Nephron progenitor cell (in vitro differentiated cells): Measurements from ENCODE around the gene CTNNBIP1.

ENCODE experiments used
- DNase-seq: peaks from one replicate; pipeline ENCODE4 v3.0.0; 2021
- H3K27ac Mint-ChIP-seq: 2 replicates; pipeline ENCODE4 v1.8.0; 2021; ENCODE audit warnings: mild to moderate bottlenecking, moderate library complexity, mixed read lengths
- H3K27me3 Mint-ChIP-seq: 2 replicates; pipeline ENCODE4 v1.8.0; 2021; ENCODE audit warnings: mild to moderate bottlenecking, low read depth, mixed read lengths; ENCODE audit not compliant: poor library complexity
- H3K36me3 Mint-ChIP-seq: 2 replicates; pipeline ENCODE4 v1.8.0; 2021; ENCODE audit warnings: low read depth, mixed read lengths
- H3K4me1 Mint-ChIP-seq: 2 replicates; pipeline ENCODE4 v1.8.0; 2021; ENCODE audit warnings: mixed read lengths
- H3K4me3 Mint-ChIP-seq: 2 replicates; pipeline ENCODE4 v1.8.0; 2021; ENCODE audit warnings: mild to moderate bottlenecking, moderate library complexity, mixed read lengths
- H3K9me3 Mint-ChIP-seq: 2 replicates; pipeline ENCODE4 v1.8.0; 2021; ENCODE audit warnings: mild to moderate bottlenecking, moderate library complexity, mixed read lengths
- TF ChIP-seq, protein P1 (sequence below): fragments of 200-600 bp; sonication (generic); IDR thresholded peaks from 2 replicates; pipeline ENCODE4 v1.5.0; 2021; ENCODE audit warnings: antibody characterized with exemption

Gene CTNNBIP1

DNA sequence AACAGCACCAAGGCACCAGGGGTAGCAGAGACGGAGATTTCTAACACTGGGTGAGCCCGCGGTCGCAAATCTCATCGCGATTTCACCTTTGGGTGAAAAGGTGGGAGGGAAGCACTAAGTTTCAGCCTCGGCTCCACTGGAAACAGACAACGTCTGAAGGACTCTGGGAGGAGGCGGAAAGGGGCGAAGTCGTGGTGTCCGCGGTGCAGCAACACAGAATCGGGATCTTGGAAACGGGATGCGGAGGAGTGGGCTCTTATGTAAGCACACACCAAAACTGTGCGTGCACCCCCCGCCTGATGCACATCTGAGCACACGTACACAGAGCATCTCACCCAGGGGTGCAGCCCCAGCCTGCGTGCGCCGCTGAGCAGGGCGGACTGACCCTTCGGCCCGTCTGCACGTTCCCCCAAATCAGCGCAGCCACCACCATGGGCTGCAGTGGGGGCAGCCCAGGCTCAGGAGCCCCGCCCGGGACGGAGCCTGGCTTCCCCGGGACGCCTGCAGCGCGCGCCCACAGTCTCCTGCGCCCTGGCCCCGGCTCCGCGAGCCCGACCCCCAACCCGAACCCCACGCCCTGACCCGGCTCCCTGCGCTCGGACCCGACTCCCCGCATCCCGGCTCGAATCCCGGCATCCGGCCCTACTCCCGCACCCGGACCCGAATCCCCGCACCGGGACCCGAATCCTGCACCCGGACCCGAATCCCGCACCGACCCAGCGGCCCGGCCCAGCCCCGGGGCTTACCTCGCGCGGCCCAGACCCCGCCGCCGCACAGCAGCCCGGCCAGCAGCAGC lies 87.0 kb downstream of the CTNNBIP1 start:
- H3K27me3 Mint-ChIP-seq, result peaks cover 26% of the 10 kb centered on the region
- H3K9me3 Mint-ChIP-seq, result no peaks in the 10 kb centered on the region
- H3K36me3 Mint-ChIP-seq, result peaks cover 7% of the 10 kb centered on the region
- H3K4me1 Mint-ChIP-seq, result peaks cover 50% of the 10 kb centered on the region
- peak overlapping the region; percentile 96 for H3K4me3 Mint-ChIP-seq
- DNase-seq, result peak; percentile 45
- TF ChIP-seq, protein P1, sequence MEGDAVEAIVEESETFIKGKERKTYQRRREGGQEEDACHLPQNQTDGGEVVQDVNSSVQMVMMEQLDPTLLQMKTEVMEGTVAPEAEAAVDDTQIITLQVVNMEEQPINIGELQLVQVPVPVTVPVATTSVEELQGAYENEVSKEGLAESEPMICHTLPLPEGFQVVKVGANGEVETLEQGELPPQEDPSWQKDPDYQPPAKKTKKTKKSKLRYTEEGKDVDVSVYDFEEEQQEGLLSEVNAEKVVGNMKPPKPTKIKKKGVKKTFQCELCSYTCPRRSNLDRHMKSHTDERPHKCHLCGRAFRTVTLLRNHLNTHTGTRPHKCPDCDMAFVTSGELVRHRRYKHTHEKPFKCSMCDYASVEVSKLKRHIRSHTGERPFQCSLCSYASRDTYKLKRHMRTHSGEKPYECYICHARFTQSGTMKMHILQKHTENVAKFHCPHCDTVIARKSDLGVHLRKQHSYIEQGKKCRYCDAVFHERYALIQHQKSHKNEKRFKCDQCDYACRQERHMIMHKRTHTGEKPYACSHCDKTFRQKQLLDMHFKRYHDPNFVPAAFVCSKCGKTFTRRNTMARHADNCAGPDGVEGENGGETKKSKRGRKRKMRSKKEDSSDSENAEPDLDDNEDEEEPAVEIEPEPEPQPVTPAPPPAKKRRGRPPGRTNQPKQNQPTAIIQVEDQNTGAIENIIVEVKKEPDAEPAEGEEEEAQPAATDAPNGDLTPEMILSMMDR, result no peak
- H3K27ac Mint-ChIP-seq, result peak overlapping the region; percentile 55

DNA sequence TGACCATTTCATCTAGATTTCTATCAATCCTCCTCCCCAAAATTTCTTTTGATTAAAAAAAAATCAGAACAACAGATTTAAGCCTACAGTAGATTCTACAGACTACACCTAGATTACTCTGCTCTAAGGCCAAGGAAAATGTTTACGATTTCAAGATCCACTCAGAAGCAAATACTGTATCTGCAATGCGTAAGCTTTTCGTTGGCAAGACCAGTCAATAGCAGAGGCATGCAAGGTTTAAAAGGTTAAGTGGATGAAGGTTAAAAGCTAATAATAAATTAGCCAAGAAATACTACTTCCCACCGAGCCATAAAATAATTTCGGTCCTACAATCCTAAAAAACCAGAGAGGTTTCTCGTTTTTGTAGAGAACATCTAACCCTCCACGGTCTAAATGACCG lies 87.6 kb downstream of the CTNNBIP1 start:
- Mint-ChIP-seq H3K4me3 (peak overlapping the region; percentile 96), H3K27ac (peak overlapping the region; percentile 55)

GRCh38 chr1:9821710-9822109 lies 88.4 kb downstream of the CTNNBIP1 start:
- Mint-ChIP-seq H3K27ac (no peak overlapping the region), H3K9me3 (no peaks in the 10 kb centered on the region), H3K27me3 (peaks cover 19% of the 10 kb centered on the region), H3K4me3 (peak overlapping the region; percentile 96), H3K4me1 (peaks cover 45% of the 10 kb centered on the region), H3K36me3 (peaks cover 17% of the 10 kb centered on the region)
- no peak for DNase-seq
- TF ChIP-seq, protein P1, result no peak

More for the DNA sequence above, 87.6 kb downstream of the CTNNBIP1 start:
- TF ChIP-seq, protein P1, result no peak
- Mint-ChIP-seq H3K27me3 (peaks cover 23% of the 10 kb centered on the region), H3K9me3 (no peaks in the 10 kb centered on the region), H3K4me1 (peaks cover 46% of the 10 kb centered on the region), H3K36me3 (peaks cover 11% of the 10 kb centered on the region)
- no peak for DNase-seq

DNA sequence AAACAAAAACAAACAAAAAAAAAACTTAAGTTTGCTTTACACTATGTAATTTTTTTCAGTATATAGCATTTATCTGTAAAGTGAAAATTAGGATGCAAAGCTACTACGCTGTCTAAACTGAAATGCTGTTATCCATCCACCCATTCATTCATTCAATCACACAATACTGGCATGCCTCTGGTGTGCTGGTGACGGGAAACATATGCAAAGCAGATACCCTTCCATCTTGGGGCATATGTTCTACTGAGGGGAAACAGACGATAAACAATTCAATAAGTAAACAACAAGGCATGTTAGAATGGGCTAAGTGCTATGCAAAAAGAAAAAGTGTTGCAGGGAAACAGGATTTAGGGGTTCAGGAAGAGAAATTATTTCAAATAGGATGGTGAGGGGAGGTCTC lies 89.5 kb downstream of the CTNNBIP1 start:
- Mint-ChIP-seq H3K27ac (no peak overlapping the region), H3K36me3 (peaks cover 24% of the 10 kb centered on the region), H3K9me3 (peaks cover 4% of the 10 kb centered on the region), H3K4me3 (peak overlapping the region; percentile 47), H3K27me3 (peaks cover 11% of the 10 kb centered on the region), H3K4me1 (peaks cover 46% of the 10 kb centered on the region)
- DNase-seq, result no peak
- TF ChIP-seq, protein P1, result no peak

- TF ChIP-seq, protein P1, result no peak
- Mint-ChIP-seq H3K9me3 (peaks cover 4% of the 10 kb centered on the region), H3K27ac (no peak overlapping the region), H3K36me3 (peaks cover 24% of the 10 kb centered on the region), H3K4me1 (peaks cover 43% of the 10 kb centered on the region), H3K27me3 (no peaks in the 10 kb centered on the region), H3K4me3 (no peak overlapping the region)
- no peak for DNase-seq
Measured at GRCh38 chr1:9817734-9818133, 92.3 kb downstream of the CTNNBIP1 start.

DNA sequence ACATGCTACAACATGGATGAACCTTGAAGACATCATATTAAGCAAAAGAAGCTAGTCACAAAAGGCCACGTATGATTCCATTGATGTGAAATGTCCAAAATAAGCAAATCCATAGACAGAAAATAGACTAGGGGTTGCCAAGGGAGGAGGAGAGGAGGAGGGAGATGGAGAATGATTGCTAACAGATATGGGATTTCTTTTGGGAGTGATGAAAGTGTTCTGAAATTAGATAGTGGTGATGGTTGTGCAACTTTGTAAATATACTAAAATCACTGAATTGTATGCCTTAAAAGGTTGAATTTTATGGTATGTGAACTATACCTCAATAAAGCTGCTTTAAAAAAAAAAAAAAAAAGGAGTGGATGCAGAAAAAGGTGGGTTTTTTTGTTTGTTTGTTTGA lies 93.9 kb downstream of the CTNNBIP1 start:
- peaks cover 4% of the 10 kb centered on the region for H3K9me3 Mint-ChIP-seq
- H3K4me1 Mint-ChIP-seq, result peaks cover 33% of the 10 kb centered on the region
- no peak overlapping the region for H3K4me3 Mint-ChIP-seq
- TF ChIP-seq, protein P1, result no peak
- H3K27ac Mint-ChIP-seq, result no peak overlapping the region
- peaks cover 24% of the 10 kb centered on the region for H3K36me3 Mint-ChIP-seq
- H3K27me3 Mint-ChIP-seq, result no peaks in the 10 kb centered on the region
- DNase-seq, result no peak
